K562 (cell line): ENCODE measurements around the gene PDGFD. TPM values are rescaled to one million over a fixed set of nuclear protein-coding genes. Genes with fewer than 3 reads are reported as not detected.

Experiments
- ATAC-seq: fragments of 200-7000 bp; cut with Tn5 transposase; 3 replicates; pipeline ENCODE4 v1.9.1; 2020; ENCODE audit warnings: moderate library complexity
- BruUV-seq: library from RNA; stranded (reverse); fragments of 400-500 nt; replicated peaks from 2 replicates; lab custom pipeline; 2021; lab: Mats Ljungman, UMichigan
- CTCF ChIA-PET: fragments of 300-600 bp; formaldehyde crosslinking; extraction: SDS; loops from one replicate; lab custom pipeline; 2021; ENCODE audit warnings: low intra/inter-chr PET ratio; lab: Yijun Ruan, JAX
- POLR2A ChIA-PET: fragments of 300-600, 350-650 bp; sonication (Branson Sonifier 250); formaldehyde crosslinking; extraction: SDS; loops from one replicate; lab custom pipeline; 2021; ENCODE audit warnings: antibody characterized with exemption, inconsistent platforms; lab: Yijun Ruan, JAX
- DNase-seq, 4 experiments: peaks; one replicate each; pipeline versions ENCODE4 v3.0.0 to v3.0.0-alpha.2; 2011 to 2018; ENCODE audit warnings: low spot score in 3 of 4, mixed read lengths in 3 of 4; ENCODE audit errors: extremely low read depth in 1 of 4
- FAIRE-seq: peaks from 2 replicates; lab custom pipeline; 2011; peaks lifted over from hg19 to GRCh38; lab: Jason Lieb, UNC
- H2AFZ ChIP-seq: 2 replicates; pipeline ENCODE4 v1.6.0; 2011; ENCODE audit warnings: low read depth, low read length, control low read depth, inconsistent platforms
- H3K27ac ChIP-seq: fragments of 200-600 bp; 3 replicates; pipeline ENCODE4 v1.8.0; 2011; ENCODE audit warnings: low read depth, mild to moderate bottlenecking, control low read depth, inconsistent platforms, low read length, moderate library complexity, mixed read lengths; ENCODE audit errors: extremely low read depth
- H3K27me3 ChIP-seq, 2 experiments: fragments of 300-600 bp in 1 of 2; 2 replicates in 1 of 2; 3 replicates in 1 of 2; pipeline versions ENCODE4 v1.6.0 to v1.8.0; 2011; ENCODE audit warnings: inconsistent platforms in 2 of 2, low read length in 2 of 2, mild to moderate bottlenecking in 1 of 2, mixed read lengths in 1 of 2, moderate library complexity in 1 of 2; ENCODE audit not compliant: control insufficient read depth in 2 of 2, insufficient read depth in 2 of 2
- H3K36me3 ChIP-seq: fragments of 300-600 bp; 3 replicates; pipeline ENCODE4 v1.8.0; 2011; ENCODE audit warnings: mild to moderate bottlenecking, low read length, inconsistent platforms; ENCODE audit not compliant: control insufficient read depth, insufficient read depth
- H3K4me1 ChIP-seq, 2 experiments: fragments of 200-600 bp in 1 of 2; replicated peaks in 1 of 2; 2 replicates in 1 of 2; 3 replicates in 1 of 2; pipeline versions ENCODE4 v1.5.1 to v1.8.0; 2011; ENCODE audit warnings: inconsistent platforms in 2 of 2, low read length in 2 of 2, mild to moderate bottlenecking in 1 of 2, mixed read lengths in 1 of 2, moderate library complexity in 1 of 2; ENCODE audit not compliant: control insufficient read depth in 2 of 2, insufficient read depth in 2 of 2
- H3K4me2 ChIP-seq: 2 replicates; pipeline ENCODE4 v1.6.1; 2011; ENCODE audit warnings: low read length, control low read depth, inconsistent platforms, mixed read lengths; ENCODE audit not compliant: insufficient read depth
- H3K4me3 ChIP-seq: fragments of 200-600 bp; sonication (generic), shearing (Covaris generic); 2 replicates; pipeline ENCODE4 v1.5.1; 2016; ENCODE audit warnings: control low read depth, inconsistent platforms
- H3K79me2 ChIP-seq: fragments of 200-600 bp; 3 replicates; pipeline ENCODE4 v1.8.0; 2011; ENCODE audit warnings: low read length, inconsistent platforms; ENCODE audit not compliant: control insufficient read depth, insufficient read depth
- H3K9ac ChIP-seq, 2 experiments: 2 replicates each; pipeline versions ENCODE4 v1.6.0 to v1.6.1; 2011; ENCODE audit warnings: low read depth in 2 of 2, low read length in 2 of 2, control low read depth in 1 of 2, inconsistent platforms in 1 of 2, mild to moderate bottlenecking in 1 of 2, mixed read lengths in 1 of 2; ENCODE audit not compliant: insufficient read depth in 1 of 2
- H3K9me1 ChIP-seq: one replicate; pipeline ENCODE4 v1.6.0; 2011; ENCODE audit warnings: inconsistent platforms, mild to moderate bottlenecking, low read length, moderate library complexity; ENCODE audit not compliant: control insufficient read depth, insufficient read depth
- H3K9me3 ChIP-seq: replicated peaks from 2 replicates; pipeline ENCODE4 v1.5.1; 2011; ENCODE audit warnings: low read depth, low read length, inconsistent platforms; ENCODE audit not compliant: control insufficient read depth, insufficient read depth
- H4K20me1 ChIP-seq: replicated peaks from 2 replicates; pipeline ENCODE4 v1.6.1; 2011; ENCODE audit warnings: low read length, inconsistent platforms, mixed read lengths; ENCODE audit not compliant: control insufficient read depth, insufficient read depth
- CTCFL ChIP-seq: IDR thresholded peaks from 2 replicates; pipeline ENCODE4 v1.6.1; 2011; ENCODE audit warnings: borderline replicate concordance, low read depth, mild to moderate bottlenecking, moderate library complexity, low read length; ENCODE audit not compliant: insufficient read depth, poor library complexity, severe bottlenecking
- DEAF1 ChIP-seq: fragments of 450-650 bp; formaldehyde crosslinking; IDR thresholded peaks from 2 replicates; pipeline ENCODE4 v1.4.0; 2020; ENCODE audit warnings: mild to moderate bottlenecking, moderate library complexity
- FOS ChIP-seq: IDR thresholded peaks from 3 replicates; pipeline ENCODE4 v1.6.1; 2011; ENCODE audit not compliant: insufficient read length; ENCODE audit errors: extremely low read depth
- JUN ChIP-seq, 2 experiments: sonication (generic) in 1 of 2; formaldehyde crosslinking in 1 of 2; IDR thresholded peaks; 2 replicates each; pipeline versions ENCODE4 v1.6.1 to v1.8.0; 2012 to 2022; ENCODE audit warnings: borderline replicate concordance in 2 of 2, mild to moderate bottlenecking in 2 of 2, improper control_type of control experiment in 1 of 2, low read depth in 1 of 2, low read length in 1 of 2, missing genetic modification reagents in 1 of 2
- NR0B1 ChIP-seq: fragments of 450-650 bp; IDR thresholded peaks from one replicate; pipeline ENCODE4 v1.6.1; 2018; ENCODE audit warnings: mild to moderate bottlenecking, moderate library complexity; ENCODE audit not compliant: partially characterized antibody
- ZBTB49 ChIP-seq: sonication (generic); formaldehyde crosslinking; IDR thresholded peaks from 2 replicates; pipeline ENCODE4 v1.8.0; 2022; ENCODE audit warnings: missing genetic modification reagents, mild to moderate bottlenecking, borderline replicate concordance
- ZNF143 ChIP-seq: sonication (generic); formaldehyde crosslinking; IDR thresholded peaks from 2 replicates; pipeline ENCODE4 v1.9.0; 2022; ENCODE audit warnings: mild to moderate bottlenecking, missing genetic modification reagents
- ZNF232 ChIP-seq: sonication (generic); formaldehyde crosslinking; IDR thresholded peaks from 2 replicates; pipeline ENCODE4 v1.8.0; 2022; ENCODE audit warnings: mild to moderate bottlenecking, missing genetic modification reagents
- ZNF699 ChIP-seq: fragments of 250-450 bp; sonication (Bioruptor Pico); IDR thresholded peaks from 2 replicates; pipeline ENCODE4 v1.8.0; 2021; ENCODE audit warnings: mild to moderate bottlenecking, moderate library complexity; ENCODE audit not compliant: insufficient replicate concordance
- WGBS: fragments of 100-300 bp; shearing (Covaris generic); methylation state at CpG from one replicate; pipeline ENCODE4 v1.1.6; 2016; ENCODE audit warnings: low coverage, mixed read lengths; ENCODE audit not compliant: insufficient coverage; ENCODE audit errors: missing lambda C conversion rate; 5-methylcytosine and 5-hydroxymethylcytosine counted together
- in situ Hi-C: fragments of 300-500 bp; cut with MboI; formaldehyde crosslinking; loops from 4 replicates; pipeline ENCODE4 v1.15.0; 2018; ENCODE audit warnings: inconsistent platforms, mixed read lengths
- intact Hi-C: fragments of 100-400 bp; cut with micrococcal nuclease; formaldehyde crosslinking; loops from 2 replicates; pipeline ENCODE4 v1.14.2; 2022
- polyA plus RNA-seq, 8 experiments: library from polyadenylated mRNA; depleted of rRNA in 4 of 8; stranded (reverse) in 5 of 8; unstranded in 3 of 8; fragments of >200 nt; fragmentation: Nextera tagmentation in 2 of 8; fragmentation: Illumina TruSeq in 1 of 8; extraction: Ambion mirVana in 2 of 8; extraction: Trizol in 1 of 8; gene quantifications; 2 replicates each; pipeline versions ENCODE4 v1.2.1 to v1.2.3, GENCODE V29; 2011 to 2014; ENCODE audit warnings: inconsistent platforms in 1 of 8, missing spikeins in 1 of 8
- total RNA-seq, 7 experiments: library from RNA; depleted of rRNA in 6 of 7; stranded (reverse); fragments of >200 nt in 6 of 7; fragmentation: Illumina TruSeq in 2 of 7; extraction: Trizol in 2 of 7; gene quantifications; 2 replicates each; pipeline versions ENCODE4 v1.2.1 to v1.2.3, GENCODE V29; 2011 to 2021; ENCODE audit warnings: low replicate concordance in 1 of 7

Gene PDGFD
- total and polyA plus RNA-seq, 9 of the 15 experiments (the other 6 are each of a cell fraction or from before 2014, with no cell fraction given): 0.11 TPM; not detected in 8

- ATAC-seq: no peak
- Histone ChIP-seq H3K27ac (no peak overlapping the region), H3K9ac (no peak overlapping the region), H3K36me3 (no peaks in the 10 kb centered on the region), H3K79me2 (no peaks in the 10 kb centered on the region), H2AFZ (no peak overlapping the region), H3K9me3 (no peaks in the 10 kb centered on the region), H3K9me1 (no peaks in the 10 kb centered on the region), H3K4me3 (no peak overlapping the region), H3K4me1 (no peaks in the 10 kb centered on the region), H3K27me3 (no peaks in the 10 kb centered on the region), H3K4me2 (no peak overlapping the region), H4K20me1 (no peaks in the 10 kb centered on the region)
- DNase-seq: no peak
- TF ChIP-seq ZNF699 (CRISPR knock-in tag): no peak
- TF ChIP-seq ZNF232: no peak
- TF ChIP-seq ZNF143 (CRISPR knock-in tag): no peak
- no peak for TF ChIP-seq CTCFL
- TF ChIP-seq JUN (IDR thresholded peaks at IDR 0.05; ENCODE audit: borderline replicate concordance, low read depth, low read length): no peak
- TF ChIP-seq JUN (CRISPR knock-in tag; IDR thresholded peaks at IDR 0.05; ENCODE audit: borderline replicate concordance): no peak
- TF ChIP-seq NR0B1: no peak
- TF ChIP-seq FOS: no peak
- no peak for TF ChIP-seq DEAF1
- no peak for TF ChIP-seq ZBTB49
- WGBS: 0% methylated on average over 2 of the region's 2 CpGs
- CTCF ChIA-PET: no interaction called here
- intact Hi-C loops: no loop called here
- in situ Hi-C loops: no loop called here
- POLR2A ChIA-PET: no interaction called here
- no peak for FAIRE-seq
- BruUV-seq: no TSS peak
Observed at GRCh38 chr11:103883291-103883690, 280.7 kb downstream of the PDGFD start.
